Measurements from ENCODE around the gene ETV1.

The ETV1 gene

DNA sequence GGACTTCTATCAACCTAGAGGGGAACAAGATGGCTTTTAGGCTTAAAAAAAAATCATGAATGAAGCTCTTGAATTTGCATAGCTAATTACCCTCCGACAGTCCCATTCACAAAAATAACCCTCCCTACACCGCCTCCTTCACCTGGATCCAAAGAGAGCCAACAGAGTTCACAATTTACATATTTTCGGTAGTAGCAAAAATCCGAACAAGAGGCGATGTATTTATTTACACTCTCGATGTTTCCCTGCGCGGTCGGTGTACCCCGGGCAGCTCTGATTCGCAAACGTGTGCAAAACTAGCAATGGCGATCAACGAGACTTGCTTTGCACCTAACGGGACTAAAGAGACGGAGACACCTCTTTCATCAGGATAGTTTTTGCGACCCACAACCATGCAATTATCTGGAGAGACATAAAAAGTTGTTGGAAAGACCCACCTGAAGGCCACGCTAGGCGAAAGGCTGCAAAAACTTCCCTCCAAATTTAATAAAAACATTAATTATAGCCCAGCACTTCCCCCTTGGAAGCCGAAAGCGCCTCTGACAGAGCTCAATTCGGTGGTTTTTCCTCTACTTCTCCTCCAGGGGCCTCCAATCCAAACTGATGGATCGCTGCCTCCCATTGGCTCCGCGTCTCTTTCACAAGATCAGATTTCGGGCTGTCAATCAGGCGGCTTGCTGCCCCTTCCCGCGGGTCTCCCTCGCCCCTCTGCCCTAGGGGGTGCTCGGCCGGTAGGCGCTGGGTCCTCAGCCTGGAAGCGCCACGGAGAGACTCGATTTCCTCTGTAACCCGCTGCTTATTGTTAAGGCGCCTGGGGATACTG is at the start of gene ETV1:
Gene ETV1 (minus strand): TSS at position 541 of the 823 bp plus-strand sequence. CDS start 614 bp downstream, outside the sequence.
- peak; percentile 92 for DNase-seq (ENCODE audit: low spot score)

- DNase-seq (ENCODE audit: low spot score): no peak
Measured at GRCh38 chr7:14024406-14024805, 34.9 kb upstream of the ETV1 start.

- DNase-seq (ENCODE audit: low spot score): no peak
Measured at GRCh38 chr7:14023838-14024237, 34.4 kb upstream of the ETV1 start.

DNA sequence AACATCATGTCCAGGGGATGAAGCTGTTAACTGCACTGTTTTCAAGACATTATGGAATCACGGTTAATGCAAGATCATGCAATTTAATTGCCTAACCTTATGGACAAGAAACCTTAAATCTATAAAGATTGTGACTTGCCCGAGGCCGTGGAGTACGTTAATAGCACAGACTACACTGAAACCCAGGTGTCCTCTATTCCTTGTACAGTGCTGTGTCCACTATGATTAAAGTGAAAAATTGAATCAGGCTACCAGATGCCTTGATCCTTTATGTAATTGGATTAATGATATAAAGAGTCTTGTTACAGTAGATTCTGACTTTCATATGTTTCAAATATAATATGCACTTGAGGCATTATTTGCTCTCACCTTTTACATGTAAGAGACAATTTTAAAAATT is 33.9 kb upstream of the ETV1 start:
- no peak for DNase-seq (ENCODE audit: low spot score)

DNA sequence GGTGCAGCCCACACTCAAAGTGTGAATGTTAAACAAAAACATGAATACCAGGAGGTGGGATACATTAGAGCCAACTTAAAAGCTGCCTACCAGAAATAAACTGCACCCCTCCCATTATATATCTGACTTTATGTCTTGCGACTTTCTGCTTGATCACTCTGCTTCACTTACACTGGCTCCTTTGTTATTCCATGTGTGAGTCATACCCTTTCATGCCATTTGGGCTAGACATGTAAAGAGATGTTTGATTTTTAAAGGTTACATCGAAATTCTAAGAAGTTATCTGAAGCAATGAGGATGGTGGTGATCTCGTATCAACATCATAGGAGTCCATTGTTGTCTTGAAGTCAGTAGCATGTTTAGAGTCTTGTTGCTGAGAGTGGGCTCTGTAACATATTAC is 31.6 kb upstream of the ETV1 start:
- DNase-seq (ENCODE audit: low spot score): no peak

DNA sequence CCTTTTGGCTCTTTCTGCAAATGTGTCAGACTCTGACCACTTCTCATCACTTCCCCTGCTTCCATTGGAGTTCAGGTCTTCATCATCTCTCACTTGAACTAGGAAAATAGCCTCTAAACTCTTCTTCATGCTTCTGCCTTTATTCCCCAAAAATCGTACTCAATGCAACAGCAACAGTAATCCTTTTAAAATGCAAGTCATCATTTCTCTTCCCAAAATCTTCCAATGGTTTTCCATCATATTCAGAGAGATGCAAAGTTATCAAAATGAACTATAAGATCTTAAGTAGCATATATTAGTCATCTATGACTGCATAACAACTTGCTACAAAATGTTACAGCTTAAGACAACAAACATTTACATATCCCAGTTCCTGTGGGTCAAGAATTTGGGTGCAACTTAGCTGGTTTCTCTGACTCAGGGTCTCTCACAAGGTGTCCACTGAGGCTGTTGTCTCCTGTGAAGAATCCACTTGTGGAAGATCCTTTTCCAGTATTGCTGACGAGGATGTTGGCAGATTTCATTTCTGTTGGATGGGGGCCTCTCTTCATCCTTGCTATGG is 31.0 kb upstream of the ETV1 start:
- DNase-seq (ENCODE audit: low spot score): no peak

GRCh38 chr7:14018751-14019150 is 29.3 kb upstream of the ETV1 start:
- DNase-seq (ENCODE audit: low spot score): no peak

DNA sequence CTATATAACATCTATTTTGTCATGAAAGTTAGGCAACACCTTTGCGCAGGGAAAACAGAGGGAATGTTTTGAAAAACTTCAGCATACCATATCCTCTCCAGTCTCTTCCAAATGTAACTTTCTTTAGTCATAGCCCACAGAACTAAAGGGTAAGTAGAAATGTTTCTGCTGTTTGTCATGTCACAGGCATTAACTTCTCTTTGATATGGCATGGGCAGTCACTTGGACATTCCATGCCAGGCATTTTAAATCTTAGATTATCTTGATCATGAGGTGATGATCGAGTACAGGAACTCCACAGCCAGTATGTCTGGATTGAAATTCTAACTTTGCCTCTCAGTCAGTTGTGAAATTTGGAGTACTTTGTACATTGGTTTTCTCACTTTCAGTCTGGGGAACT is 27.5 kb upstream of the ETV1 start:
- DNase-seq (ENCODE audit: low spot score): no peak

- no peak for DNase-seq (ENCODE audit: low spot score)
Measured at GRCh38 chr7:14013898-14014297, 24.4 kb upstream of the ETV1 start.

DNA sequence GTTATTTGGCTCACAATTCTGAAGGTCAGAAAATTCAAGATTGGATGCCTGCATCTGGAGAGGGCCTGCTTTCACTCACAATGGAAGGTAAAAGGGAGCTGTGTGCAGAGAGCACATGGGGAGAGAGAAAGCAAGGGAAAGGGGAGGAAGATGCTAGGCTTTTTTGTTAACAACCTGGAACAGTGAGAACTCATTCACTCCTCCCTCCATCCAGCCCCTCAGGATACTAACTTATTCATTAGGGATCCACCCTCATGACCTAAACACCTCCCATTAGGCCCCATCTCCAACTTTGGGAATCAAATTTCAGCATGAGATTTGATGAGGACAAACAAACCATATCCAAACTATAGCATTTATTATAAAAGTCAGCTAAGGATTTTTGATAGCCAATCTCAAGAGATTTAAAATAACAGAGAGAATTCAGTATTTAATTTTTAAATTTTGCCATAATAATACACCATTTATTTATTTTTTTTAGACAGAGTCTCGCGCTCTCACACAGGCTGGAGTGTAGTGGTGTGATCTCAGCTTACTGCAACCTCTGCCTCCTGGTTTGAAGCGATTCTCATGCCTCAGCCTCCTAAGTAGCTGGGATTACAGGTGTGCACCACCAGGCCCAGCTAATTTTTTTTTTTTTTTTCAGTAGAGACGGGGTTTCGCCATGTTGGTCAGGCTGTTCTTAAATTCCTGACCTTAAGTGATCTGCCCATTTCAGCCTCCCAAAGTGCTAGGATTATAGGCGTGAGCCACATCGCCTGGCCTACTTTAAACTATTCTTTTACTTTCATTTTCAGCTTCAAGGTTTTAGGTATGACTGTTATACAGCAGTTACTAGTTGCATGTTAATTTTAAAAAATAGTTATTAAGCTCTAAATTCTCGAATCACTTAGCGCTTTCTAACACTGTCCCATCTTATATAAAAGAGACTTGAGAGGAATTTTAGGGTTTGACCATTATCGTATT is 20.3 kb upstream of the ETV1 start:
- DNase-seq (ENCODE audit: low spot score): no peak

DNA sequence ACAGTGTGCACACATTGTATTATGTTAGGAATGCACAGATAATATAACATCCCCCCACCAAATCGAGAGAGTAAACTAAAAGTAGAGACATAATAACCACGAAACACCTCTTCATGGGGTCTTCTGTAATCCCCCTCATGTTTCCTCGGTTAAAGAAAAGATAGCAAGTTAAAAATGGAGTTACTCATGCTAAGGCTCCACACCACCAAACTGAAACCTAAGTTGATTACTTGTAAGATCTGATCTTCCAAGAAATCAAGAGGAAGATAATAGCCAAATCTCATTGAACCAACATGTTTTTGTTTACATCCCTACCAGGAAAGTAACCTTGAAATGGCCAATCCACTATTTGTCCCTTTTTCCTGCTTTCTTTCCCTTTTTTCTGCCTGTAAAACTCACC is 11.7 kb upstream of the ETV1 start:
- no peak for DNase-seq (ENCODE audit: low spot score)

- DNase-seq (ENCODE audit: low spot score): no peak
Measured at GRCh38 chr7:14000247-14000646, 10.8 kb upstream of the ETV1 start.

DNA sequence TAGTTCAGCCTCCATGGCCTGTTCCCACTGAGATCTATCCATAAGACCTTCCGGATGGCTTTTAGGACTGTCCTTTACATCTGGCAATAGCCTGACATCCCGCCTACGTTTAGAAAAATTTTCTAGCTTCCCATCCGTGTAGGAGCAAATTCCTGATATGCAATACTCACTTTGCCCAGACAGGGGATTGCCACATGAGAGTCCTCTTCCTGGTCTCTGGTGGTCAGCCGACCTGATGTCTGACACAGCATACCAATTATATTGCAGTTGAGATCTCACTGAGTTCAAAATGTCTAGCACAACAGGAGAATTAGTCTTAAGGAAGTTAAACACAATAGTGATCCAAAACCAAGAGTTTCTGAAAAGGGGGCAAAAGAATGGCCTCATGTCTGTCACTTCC is 9.4 kb upstream of the ETV1 start:
- no peak for DNase-seq (ENCODE audit: low spot score)

- DNase-seq (ENCODE audit: low spot score): no peak
Measured at GRCh38 chr7:13992596-13992964, 3.1 kb upstream of the ETV1 start.

DNA sequence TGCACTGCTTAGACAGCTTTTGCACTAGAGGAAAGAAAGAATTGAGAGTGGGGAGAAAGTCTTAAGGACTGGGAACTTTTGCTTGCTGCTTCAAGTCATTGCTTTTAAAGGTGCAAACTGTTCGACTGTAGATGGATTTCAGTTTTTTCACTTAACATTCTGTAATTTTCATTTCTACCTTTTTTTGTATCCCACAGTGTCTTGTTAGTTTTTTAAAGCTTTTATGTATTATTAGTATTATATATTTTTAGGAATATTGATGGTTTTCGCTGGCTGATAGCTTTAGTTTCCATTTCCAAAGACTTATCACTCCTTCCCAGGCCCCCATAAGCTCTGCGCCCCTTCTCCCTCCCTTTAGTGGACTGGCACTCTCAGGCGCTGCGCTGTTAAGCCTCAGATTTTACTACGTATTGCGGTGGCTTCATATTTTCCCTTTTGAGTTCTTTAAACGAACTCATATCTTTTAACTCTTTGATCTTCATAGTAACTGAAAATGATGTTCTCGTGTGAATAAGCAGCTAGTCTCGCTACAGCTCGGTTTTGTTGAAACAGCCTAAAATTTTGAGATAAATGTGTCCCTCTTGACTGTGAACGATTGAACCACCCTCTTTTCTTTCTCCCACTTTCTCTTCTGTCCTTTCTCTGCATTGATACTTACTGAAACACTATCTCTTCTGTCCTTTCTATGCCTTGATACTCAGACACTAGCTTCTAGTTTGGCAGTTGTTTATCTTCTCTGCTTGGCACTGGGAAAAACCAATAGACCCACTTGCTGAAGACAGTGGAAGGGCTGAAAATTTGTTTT is 2.5 kb upstream of the ETV1 start:
- no peak for DNase-seq (ENCODE audit: low spot score)

DNA sequence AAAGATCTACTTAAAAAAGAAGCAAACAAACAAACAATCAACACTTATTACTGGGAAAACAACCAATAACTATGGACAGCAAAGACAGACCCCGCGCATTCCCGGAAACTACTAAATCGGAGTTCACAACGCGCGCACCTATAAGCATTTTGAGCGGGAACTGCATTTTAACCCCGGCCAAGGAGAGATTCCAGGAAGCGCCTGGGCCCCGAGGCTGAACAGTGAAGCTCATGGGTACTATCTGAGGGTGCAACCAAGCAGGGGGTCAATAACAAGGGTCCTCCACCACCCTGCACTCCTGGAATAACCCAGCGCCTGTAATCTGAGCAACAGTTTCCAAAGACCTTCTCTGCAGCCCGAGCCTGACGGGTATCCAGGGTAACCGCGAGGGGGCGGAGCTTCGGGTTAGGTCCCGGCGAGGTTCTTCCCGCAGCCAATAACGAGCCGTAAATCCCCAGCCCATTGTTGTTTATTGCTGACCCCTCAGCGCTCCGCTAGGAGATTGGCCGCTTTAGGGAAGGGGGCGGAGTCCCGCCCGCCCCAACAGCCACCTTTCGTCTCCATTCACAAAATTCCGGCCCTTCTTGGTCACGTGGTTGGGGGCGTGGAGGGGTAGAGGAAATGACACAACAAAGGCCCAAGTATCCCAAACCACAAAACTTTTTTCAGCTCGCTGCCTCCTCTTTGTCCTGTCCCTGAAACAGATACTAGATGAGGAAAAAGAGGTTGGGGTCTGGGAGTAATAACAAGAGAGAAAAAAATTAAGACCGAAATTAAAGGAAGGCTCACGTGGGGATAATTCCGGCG is 1.7 kb upstream of the ETV1 start:
- DNase-seq (ENCODE audit: low spot score): peak; percentile 98

DNA sequence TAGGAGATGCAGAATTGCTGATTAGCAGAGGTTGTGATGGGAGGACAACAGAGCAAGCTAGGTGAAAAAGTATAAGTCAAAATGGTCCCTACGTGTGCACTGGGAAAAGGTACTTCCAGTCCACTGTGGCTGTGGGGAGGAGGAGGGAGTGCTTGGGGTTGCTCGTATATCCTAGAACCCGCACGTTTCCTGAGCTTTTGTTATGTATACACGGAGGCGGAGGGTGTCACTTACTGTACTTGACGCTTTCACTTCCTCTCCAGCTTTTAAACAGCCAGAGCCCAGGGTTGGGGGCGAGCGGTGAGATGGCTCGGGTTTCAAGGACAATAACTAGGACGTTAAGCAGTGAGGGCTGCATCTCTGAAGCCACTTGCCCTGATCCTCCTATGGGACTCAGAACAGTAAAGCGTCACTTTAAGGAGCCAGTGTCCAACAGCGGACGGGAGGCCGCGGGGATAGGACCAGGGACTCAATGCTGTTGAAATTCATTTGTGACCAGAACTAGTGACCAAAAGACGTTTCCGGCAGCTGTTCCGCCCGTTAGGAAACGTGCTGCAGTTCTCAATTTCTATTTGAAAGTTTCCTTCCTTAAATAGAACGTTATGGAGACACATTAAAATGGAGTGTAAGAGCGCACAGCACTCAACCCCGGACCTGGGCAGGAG is 985 bp upstream of the ETV1 start:
- DNase-seq (ENCODE audit: low spot score): peak; percentile 71

DNA sequence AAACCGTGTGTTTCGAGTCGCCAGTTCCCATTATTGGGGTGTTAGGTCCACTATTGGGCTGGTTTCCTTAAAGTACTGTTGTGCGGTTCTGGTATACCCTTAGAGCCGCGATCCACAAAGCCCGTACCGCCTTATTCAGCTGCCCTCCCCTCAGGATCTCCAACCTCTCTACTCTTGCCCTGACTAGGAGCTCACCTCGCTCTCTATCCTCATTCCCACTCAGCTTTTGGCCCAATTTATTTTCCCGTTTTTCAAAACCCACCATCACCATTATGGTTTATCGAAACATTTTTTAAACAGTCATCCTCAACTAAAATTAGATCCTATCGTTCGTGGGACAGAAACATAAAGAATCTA is 461 bp upstream of the ETV1 start:
- DNase-seq (ENCODE audit: low spot score): no peak

DNA sequence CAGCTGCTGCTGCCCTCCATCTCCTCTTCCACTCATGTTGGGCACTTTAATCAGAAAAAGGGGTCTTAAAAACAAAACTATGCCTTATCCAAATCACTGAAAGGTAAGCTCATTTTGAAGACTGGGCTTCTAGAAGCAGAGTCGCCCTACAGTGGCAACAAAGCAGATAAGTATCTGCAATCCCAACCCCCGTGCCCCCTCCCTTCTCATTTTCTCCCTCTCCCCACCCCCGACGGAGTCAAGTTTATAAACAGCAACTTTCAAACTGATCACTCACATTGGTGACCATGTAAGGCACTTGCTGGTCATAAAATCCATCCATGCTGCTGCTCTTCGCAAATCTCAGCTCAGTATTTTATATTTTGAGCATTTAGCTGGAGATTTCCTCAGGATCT is 738 bp downstream of the ETV1 start:
- peak; percentile 64 for DNase-seq (ENCODE audit: low spot score)

DNA sequence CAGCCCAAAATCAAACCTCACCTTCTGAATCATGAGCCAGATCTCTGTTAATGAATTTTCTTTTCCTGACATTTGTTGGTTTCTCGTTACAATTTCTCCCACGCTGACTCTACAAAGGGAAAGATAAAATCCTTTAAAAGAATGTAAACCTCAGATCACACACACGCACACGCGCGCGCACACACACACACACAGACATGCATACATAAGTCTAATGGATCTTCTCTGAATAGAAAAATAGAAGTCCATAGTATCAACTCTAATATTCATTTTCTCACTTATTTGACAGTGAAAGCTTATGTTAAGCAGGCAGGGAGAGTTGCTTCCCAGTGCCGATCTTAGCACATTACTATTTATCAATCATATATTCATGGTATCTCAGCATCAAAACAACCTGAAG is 1.4 kb downstream of the ETV1 start:
- no peak for DNase-seq (ENCODE audit: low spot score)

DNA sequence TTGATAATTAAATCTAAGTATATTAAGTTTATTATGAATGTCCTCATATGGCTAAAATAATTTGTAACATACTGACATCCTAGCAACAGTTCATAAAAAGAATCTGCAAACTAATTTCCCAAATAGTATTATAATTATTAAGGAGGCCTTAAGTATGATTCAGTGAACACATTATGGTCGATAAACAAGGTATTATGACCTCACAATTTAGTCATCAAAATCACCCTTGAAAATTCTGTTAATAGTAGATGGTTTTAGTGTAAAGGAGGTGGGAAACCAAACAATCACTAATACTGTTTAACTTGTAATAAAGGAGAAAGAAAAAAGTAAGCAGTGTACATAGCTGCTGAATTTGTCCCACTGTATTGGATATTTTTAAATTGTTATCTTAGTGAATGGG is 2.1 kb downstream of the ETV1 start:
- no peak for DNase-seq (ENCODE audit: low spot score)
